ENCODE results near the gene IL4I1. TPM values are rescaled to one million over a fixed set of nuclear protein-coding genes. Genes with fewer than 3 reads are reported as not detected.

Gene IL4I1
- total RNA-seq, 1 donor from 2014 or later, result not detected

DNA sequence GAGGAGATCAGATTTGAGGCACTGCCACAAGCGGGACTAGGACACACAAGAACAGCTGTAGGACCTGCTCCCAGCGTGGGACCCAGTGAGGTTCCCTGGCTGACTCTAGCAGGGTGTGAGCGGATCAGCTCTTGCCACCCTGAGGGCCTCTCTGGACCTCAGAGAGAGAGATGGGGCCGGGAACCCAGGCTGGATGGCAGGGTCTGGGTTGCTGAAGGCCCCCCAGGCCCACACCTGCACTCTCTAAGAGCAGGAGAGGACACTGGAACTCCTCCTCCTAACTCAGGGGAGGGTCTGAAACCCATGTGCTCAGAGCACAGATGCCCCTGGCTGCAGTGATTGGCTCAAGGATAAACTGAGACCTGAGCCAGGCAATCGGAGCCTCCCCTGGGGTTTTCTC, 13.5 kb upstream of the IL4I1 start:
- H3K36me3 ChIP-seq, result peaks cover 0 to 18% of the 10 kb centered on the region in 2 donors
- intact Hi-C loops (cut with DNase I), result no loop called here

DNA sequence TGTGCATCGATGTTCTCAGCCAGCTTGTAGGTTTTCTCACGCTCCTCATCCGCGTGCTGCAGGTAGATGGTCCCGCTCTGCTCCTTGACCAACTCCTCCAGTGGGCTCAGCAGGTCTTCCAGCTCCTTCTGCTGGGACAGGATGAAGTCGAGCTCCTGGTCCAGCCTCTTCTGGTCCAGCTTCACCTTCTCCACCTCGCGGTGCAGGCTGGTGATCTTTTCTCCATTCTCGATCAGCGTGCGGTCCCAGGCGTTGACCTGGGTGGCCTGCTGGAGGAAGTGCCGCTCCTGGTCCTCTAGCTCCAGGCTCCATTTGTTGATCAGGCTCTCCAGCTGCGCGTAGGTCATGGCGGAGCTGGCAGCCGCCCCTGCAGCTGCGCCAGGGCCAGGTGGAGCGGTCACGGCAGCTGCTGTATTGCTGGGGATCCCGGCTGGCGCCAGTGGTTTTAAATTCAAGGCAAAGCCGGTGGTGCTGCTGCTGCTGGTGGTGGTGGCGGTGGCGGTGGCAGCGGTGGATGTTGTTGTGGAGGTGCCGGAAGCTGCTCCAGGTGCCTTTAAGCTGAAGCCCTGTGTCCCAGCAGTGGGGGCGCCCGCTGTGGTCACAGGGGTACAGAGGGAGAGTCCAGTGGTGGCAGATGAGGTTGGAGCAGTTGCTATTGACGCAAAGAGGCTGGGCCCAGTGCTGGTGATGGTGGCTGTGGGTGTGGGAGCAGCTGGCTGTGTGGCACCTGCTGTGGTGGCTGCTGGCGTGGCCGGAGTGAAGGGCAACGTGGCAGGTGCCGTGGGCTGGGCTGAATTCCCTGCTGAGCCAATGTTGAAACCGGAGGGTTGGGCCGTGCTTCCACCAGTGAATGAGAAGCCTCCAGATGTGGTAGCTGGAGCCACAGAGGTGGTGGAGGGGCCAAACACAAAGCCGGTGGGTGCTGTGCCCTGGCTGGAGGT, 12.1 kb upstream of the IL4I1 start:
- no peak for DNase-seq (ENCODE audit: extremely low spot score in 2 of 2)
- Histone ChIP-seq H3K27ac (no peak overlapping the region), H3K4me3 (no peak overlapping the region), H3K27me3 (no peaks in the 10 kb centered on the region), H3K9me3 (no peaks in the 10 kb centered on the region), H3K36me3 (peaks cover 0 to 18% of the 10 kb centered on the region in 2 donors), H3K4me1 (no peaks in the 10 kb centered on the region)
- TF ChIP-seq, protein P1, sequence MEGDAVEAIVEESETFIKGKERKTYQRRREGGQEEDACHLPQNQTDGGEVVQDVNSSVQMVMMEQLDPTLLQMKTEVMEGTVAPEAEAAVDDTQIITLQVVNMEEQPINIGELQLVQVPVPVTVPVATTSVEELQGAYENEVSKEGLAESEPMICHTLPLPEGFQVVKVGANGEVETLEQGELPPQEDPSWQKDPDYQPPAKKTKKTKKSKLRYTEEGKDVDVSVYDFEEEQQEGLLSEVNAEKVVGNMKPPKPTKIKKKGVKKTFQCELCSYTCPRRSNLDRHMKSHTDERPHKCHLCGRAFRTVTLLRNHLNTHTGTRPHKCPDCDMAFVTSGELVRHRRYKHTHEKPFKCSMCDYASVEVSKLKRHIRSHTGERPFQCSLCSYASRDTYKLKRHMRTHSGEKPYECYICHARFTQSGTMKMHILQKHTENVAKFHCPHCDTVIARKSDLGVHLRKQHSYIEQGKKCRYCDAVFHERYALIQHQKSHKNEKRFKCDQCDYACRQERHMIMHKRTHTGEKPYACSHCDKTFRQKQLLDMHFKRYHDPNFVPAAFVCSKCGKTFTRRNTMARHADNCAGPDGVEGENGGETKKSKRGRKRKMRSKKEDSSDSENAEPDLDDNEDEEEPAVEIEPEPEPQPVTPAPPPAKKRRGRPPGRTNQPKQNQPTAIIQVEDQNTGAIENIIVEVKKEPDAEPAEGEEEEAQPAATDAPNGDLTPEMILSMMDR (IDR thresholded peaks at IDR 0.05), result no peak
- no peak for TF ChIP-seq POLR2A (IDR thresholded peaks at IDR 0.05)
- TF ChIP-seq POLR2AphosphoS5 (IDR thresholded peaks at IDR 0.05; ENCODE audit: insufficient read depth in 1 of 2, low read depth in 1 of 2), result no peak
- intact Hi-C loops (cut with DNase I), result no loop called here

More for the DNA sequence above, 13.5 kb upstream of the IL4I1 start:
- Histone ChIP-seq H3K27me3 (no peaks in the 10 kb centered on the region), H3K4me1 (no peaks in the 10 kb centered on the region), H3K4me3 (no peak overlapping the region), H3K9me3 (no peaks in the 10 kb centered on the region), H3K27ac (no peak overlapping the region)
- DNase-seq (ENCODE audit: extremely low spot score in 2 of 2), result no peak
- TF ChIP-seq POLR2AphosphoS5 (IDR thresholded peaks at IDR 0.05; ENCODE audit: insufficient read depth in 1 of 2, low read depth in 1 of 2), result no peak
- no peak for TF ChIP-seq POLR2A (IDR thresholded peaks at IDR 0.05)
- TF ChIP-seq, protein P1 (IDR thresholded peaks at IDR 0.05), result no peak

DNA sequence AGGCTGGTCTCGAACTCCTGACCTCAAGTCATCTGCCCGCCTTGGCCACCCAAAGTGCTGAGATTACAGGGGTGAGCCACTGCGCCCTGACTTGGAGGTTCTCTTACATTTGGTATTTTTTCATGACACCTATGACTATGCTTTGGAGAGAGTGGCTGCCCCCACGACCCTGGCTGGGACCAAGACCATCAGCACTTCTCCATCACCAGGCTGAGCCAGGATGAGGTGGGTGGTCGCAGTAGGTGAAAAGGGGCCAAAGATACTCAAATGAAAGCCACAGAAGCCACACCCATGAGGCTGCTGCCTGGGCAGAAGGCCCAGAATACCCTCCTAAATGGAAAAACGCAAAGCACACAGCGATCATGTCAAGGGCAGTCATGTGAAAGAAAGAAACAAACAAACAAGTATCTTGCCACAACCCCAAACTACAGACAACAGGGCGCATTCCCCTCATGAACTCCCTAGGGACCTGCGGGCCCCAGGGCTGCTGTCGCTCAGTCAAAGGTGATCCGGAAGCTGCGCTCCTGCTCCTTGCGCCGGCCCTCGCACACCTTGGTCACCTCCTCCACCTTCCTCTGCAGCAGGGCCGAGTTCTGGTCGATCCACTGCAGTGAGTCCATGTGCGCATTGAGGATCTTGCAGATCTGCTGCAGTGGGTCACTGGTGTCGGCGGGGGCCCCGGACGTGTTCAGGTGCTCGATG, 11.2 kb upstream of the IL4I1 start:
- intact Hi-C loops (cut with DNase I), result no loop called here
- peaks cover 0 to 18% of the 10 kb centered on the region in 2 donors for H3K36me3 ChIP-seq
- no peaks in the 10 kb centered on the region for H3K9me3 ChIP-seq
- H3K27ac ChIP-seq, result no peak overlapping the region
- H3K27me3 ChIP-seq, result no peaks in the 10 kb centered on the region
- TF ChIP-seq, protein P1 (IDR thresholded peaks at IDR 0.05), result no peak
- TF ChIP-seq POLR2A (IDR thresholded peaks at IDR 0.05), result no peak
- TF ChIP-seq POLR2AphosphoS5 (IDR thresholded peaks at IDR 0.05; ENCODE audit: insufficient read depth in 1 of 2, low read depth in 1 of 2), result no peak
- no peaks in the 10 kb centered on the region for H3K4me1 ChIP-seq
- H3K4me3 ChIP-seq, result no peak overlapping the region
- no peak for DNase-seq (ENCODE audit: extremely low spot score in 2 of 2)

DNA sequence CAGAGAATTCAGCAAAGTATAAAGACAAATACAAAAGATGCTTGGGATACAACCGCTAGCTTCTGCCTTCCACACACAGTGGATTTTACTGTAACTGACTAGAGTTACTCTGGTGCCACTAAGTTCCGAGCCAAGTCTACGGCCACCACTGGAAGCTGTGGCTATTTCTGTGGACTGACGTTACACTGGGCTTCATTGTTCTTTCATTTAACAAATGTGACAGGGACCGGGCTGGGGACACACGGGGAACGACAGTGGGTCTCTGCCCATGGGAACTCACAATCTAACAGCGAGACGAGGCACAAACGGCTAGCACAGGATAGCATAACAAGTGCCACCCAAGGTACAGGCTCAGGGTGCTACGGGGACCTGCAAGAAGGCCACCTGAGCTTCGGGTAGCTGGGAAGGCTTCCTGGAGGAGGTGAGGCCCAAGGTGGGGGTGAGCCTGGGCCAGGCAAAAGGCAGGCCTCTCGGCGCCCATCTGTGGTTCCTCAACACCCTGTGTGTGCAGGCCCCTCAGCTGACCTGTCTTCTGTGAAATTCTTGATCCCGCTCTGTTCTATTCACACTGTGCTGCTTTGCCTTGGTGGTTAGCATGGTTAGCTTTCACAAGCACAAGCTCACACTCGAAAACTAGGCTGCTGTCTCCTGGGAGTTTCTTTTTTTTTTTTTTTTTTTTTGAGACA, 10.3 kb upstream of the IL4I1 start:
- Histone ChIP-seq H3K4me3 (no peak overlapping the region), H3K27ac (no peak overlapping the region), H3K4me1 (no peaks in the 10 kb centered on the region), H3K9me3 (no peaks in the 10 kb centered on the region), H3K27me3 (no peaks in the 10 kb centered on the region), H3K36me3 (peaks cover 0 to 18% of the 10 kb centered on the region in 2 donors)
- no peak for DNase-seq (ENCODE audit: extremely low spot score in 2 of 2)
- TF ChIP-seq POLR2AphosphoS5 (IDR thresholded peaks at IDR 0.05; ENCODE audit: insufficient read depth in 1 of 2, low read depth in 1 of 2) (no peak), POLR2A (IDR thresholded peaks at IDR 0.05) (no peak)
- TF ChIP-seq, protein P1 (IDR thresholded peaks at IDR 0.05), result no peak
- intact Hi-C loops (cut with DNase I), result no loop called here
